MM.1S (cell line): ENCODE measurements around the gene TERT.

Experiments used
- DNase-seq: peaks from one replicate; pipeline ENCODE4 v3.0.0-alpha.2; 2015
- H2AFZ ChIP-seq: fragments of 300-600 bp; sonication (generic); 2 replicates; pipeline ENCODE4 v1.6.0; 2016; ENCODE audit warnings: antibody characterized with exemption, low read length
- H3F3A ChIP-seq: fragments of 300-600 bp; sonication (generic); 2 replicates; pipeline ENCODE4 v1.6.1; 2016; ENCODE audit warnings: mild to moderate bottlenecking, antibody characterized with exemption, low read length, moderate library complexity, mixed read lengths; ENCODE audit not compliant: insufficient read depth
- H3K27ac ChIP-seq: fragments of 300-600 bp; sonication (generic); 2 replicates; pipeline ENCODE4 v1.5.1; 2016; ENCODE audit warnings: mild to moderate bottlenecking, low read length
- H3K27me3 ChIP-seq: fragments of 300-600 bp; sonication (generic); replicated peaks from 2 replicates; pipeline ENCODE4 v1.6.0; 2016; ENCODE audit warnings: low read length; ENCODE audit not compliant: insufficient read depth
- H3K36me3 ChIP-seq: fragments of 300-600 bp; sonication (generic); replicated peaks from 2 replicates; pipeline ENCODE4 v1.6.1; 2016; ENCODE audit warnings: mild to moderate bottlenecking, low read length, mixed read lengths; ENCODE audit not compliant: insufficient read depth
- H3K4me1 ChIP-seq: fragments of 300-600 bp; sonication (generic); 2 replicates; pipeline ENCODE4 v1.6.1; 2016; ENCODE audit warnings: low read length, mixed read lengths
- H3K4me2 ChIP-seq: fragments of 300-600 bp; sonication (generic); 2 replicates; pipeline ENCODE4 v1.6.0; 2016; ENCODE audit warnings: low read depth, low read length
- H3K4me3 ChIP-seq: fragments of 300-600 bp; sonication (generic); 2 replicates; pipeline ENCODE4 v1.5.1; 2016; ENCODE audit warnings: low read length, mixed read lengths
- H3K79me2 ChIP-seq: fragments of 300-600 bp; sonication (generic); 2 replicates; pipeline ENCODE4 v1.6.1; 2016; ENCODE audit warnings: mixed run types, low read length, mixed read lengths
- H3K9ac ChIP-seq: fragments of 300-600 bp; sonication (generic); 2 replicates; pipeline ENCODE4 v1.6.1; 2016; ENCODE audit warnings: low read length, mixed read lengths
- H3K9me2 ChIP-seq: fragments of 300-600 bp; sonication (generic); replicated peaks from 2 replicates; pipeline ENCODE4 v1.6.1; 2016; ENCODE audit warnings: mild to moderate bottlenecking, low read length, mixed read lengths; ENCODE audit not compliant: insufficient read depth
- H3K9me3 ChIP-seq: fragments of 300-600 bp; sonication (generic); replicated peaks from 2 replicates; pipeline ENCODE4 v1.6.1; 2016; ENCODE audit warnings: mild to moderate bottlenecking, low read length, mixed read lengths; ENCODE audit not compliant: insufficient read depth
- H4K20me1 ChIP-seq: fragments of 300-600 bp; sonication (generic); 2 replicates; pipeline ENCODE4 v1.6.1; 2016; ENCODE audit warnings: mild to moderate bottlenecking, low read length, moderate library complexity, mixed read lengths; ENCODE audit not compliant: insufficient read depth
- CTCF ChIP-seq: fragments of 300-600 bp; sonication (generic); IDR thresholded peaks from 2 replicates; pipeline ENCODE4 v1.5.1; 2016; ENCODE audit warnings: antibody characterized with exemption, low read length, mixed read lengths
- EZH2 ChIP-seq: fragments of 300-600 bp; sonication (generic); optimal IDR thresholded peaks from 2 replicates; pipeline ENCODE3; 2017; ENCODE audit warnings: low read depth, mild to moderate bottlenecking, antibody characterized with exemption, low read length, mixed read lengths
- EZH2phosphoT487 ChIP-seq: fragments of 300-600 bp; sonication (generic); IDR thresholded peaks from 2 replicates; pipeline ENCODE4 v1.6.1; 2018; ENCODE audit warnings: antibody characterized with exemption, low read length

TERT gene

GRCh38 chr5:1226231-1226630, 68.6 kb downstream of the TERT start:
- H3K4me1 ChIP-seq: no peaks in the 10 kb centered on the region
- H4K20me1 ChIP-seq: no peaks in the 10 kb centered on the region
- no peak for DNase-seq
- no peaks in the 10 kb centered on the region for H3K9me3 ChIP-seq
- no peak overlapping the region for H3K27ac ChIP-seq
- no peaks in the 10 kb centered on the region for H3K79me2 ChIP-seq
- H3K4me3 ChIP-seq: no peak overlapping the region
- H3K36me3 ChIP-seq: no peaks in the 10 kb centered on the region
- no peaks in the 10 kb centered on the region for H3K9me2 ChIP-seq
- H3K9ac ChIP-seq: no peak overlapping the region
- no peak overlapping the region for H3K4me2 ChIP-seq
- no peaks in the 10 kb centered on the region for H3K27me3 ChIP-seq
- H2AFZ ChIP-seq: no peak overlapping the region
- no peak for TF ChIP-seq EZH2phosphoT487
- no peak for TF ChIP-seq CTCF
- no peak for TF ChIP-seq EZH2
- H3F3A ChIP-seq: no peaks in the 10 kb centered on the region

GRCh38 chr5:1225081-1225480, 69.8 kb downstream of the TERT start, which contains the start of gene SLC6A18:
TSS of gene SLC6A18 (plus strand) at chr5:1225381. CDS start at chr5:1225478, 97 bp downstream.
- Histone ChIP-seq H3K79me2 (no peaks in the 10 kb centered on the region), H3K27me3 (no peaks in the 10 kb centered on the region), H3K27ac (no peak within 1 kb of the TSS), H3K4me2 (no peak within 1 kb of the TSS), H3K9me2 (no peaks in the 10 kb centered on the region), H3K9me3 (no peaks in the 10 kb centered on the region), H3K4me1 (no peaks in the 10 kb centered on the region), H2AFZ (no peak within 1 kb of the TSS), H3K4me3 (no peak within 1 kb of the TSS), H3F3A (no peaks in the 10 kb centered on the region), H3K36me3 (no peaks in the 10 kb centered on the region), H3K9ac (no peak within 1 kb of the TSS), H4K20me1 (no peaks in the 10 kb centered on the region)
- TF ChIP-seq EZH2 (no peak), EZH2phosphoT487 (no peak), CTCF (no peak)
- no peak for DNase-seq

GRCh38 chr5:1224631-1225030, 70.2 kb downstream of the TERT start:
- no peaks in the 10 kb centered on the region for H3K79me2 ChIP-seq
- H3K9me2 ChIP-seq: no peaks in the 10 kb centered on the region
- no peaks in the 10 kb centered on the region for H3K9me3 ChIP-seq
- no peaks in the 10 kb centered on the region for H3K36me3 ChIP-seq
- no peak for DNase-seq
- no peak overlapping the region for H2AFZ ChIP-seq
- H3F3A ChIP-seq: no peaks in the 10 kb centered on the region
- H3K4me1 ChIP-seq: no peaks in the 10 kb centered on the region
- H4K20me1 ChIP-seq: no peaks in the 10 kb centered on the region
- no peak overlapping the region for H3K4me3 ChIP-seq
- no peak overlapping the region for H3K27ac ChIP-seq
- no peak overlapping the region for H3K9ac ChIP-seq
- H3K27me3 ChIP-seq: no peaks in the 10 kb centered on the region
- TF ChIP-seq EZH2phosphoT487 (no peak), CTCF (no peak), EZH2 (no peak)
- H3K4me2 ChIP-seq: no peak overlapping the region
